Measurements from ENCODE around the gene IKBKG.
"Not testable (repeated sequence)": the region's sequence is repeated elsewhere in the genome, so short reads cannot be mapped to it uniquely, and the experiment has no call there.

IKBKG gene, protein sequence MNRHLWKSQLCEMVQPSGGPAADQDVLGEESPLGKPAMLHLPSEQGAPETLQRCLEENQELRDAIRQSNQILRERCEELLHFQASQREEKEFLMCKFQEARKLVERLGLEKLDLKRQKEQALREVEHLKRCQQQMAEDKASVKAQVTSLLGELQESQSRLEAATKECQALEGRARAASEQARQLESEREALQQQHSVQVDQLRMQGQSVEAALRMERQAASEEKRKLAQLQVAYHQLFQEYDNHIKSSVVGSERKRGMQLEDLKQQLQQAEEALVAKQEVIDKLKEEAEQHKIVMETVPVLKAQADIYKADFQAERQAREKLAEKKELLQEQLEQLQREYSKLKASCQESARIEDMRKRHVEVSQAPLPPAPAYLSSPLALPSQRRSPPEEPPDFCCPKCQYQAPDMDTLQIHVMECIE

DNA sequence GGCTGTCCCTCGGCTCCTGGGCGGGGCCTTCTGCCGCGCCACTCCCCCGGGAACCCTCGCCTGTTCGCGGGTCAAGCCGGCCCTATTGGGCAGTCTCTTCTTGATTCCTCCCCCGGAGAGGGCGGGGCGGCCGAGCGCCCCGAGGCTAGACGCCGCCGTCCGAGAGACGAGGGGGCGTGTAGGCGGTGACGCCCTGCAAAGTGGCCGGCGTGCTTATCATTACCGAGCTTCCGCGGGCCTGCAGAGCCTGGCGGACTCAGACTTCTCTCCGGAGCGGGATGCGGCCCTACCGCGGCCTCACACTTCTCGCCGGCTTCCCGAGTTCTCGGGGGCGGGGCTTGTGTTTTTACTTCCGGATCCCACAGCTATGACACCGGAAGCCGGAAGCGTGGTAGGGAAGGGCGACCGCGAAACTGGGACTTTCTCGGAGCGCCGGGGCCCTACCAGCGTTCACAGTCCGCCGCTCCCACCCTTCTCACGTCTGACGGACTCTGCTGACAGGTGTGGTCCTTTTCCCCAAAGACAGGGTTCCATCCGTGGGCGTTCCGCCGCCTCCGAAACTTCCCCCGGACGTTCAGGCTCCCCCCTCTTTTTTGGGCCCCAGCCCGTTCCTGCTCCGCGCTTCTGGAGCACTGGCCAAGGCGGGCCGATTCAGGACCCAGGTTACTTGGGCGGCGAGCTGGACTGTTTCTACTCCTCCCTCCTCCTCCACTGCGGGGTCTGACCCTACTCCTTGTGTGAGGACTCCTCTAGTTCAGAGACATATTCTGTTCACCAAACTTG, at the start of gene IKBKG:
Gene IKBKG, plus strand, starts transcription at position 376 of the 783 bp plus-strand sequence. CDS start 4,383 bp downstream, outside the sequence.
- DNase-seq (ENCODE audit: low read depth in 1 of 2, low spot score in 1 of 2): peak; percentile 76 to 78

DNA sequence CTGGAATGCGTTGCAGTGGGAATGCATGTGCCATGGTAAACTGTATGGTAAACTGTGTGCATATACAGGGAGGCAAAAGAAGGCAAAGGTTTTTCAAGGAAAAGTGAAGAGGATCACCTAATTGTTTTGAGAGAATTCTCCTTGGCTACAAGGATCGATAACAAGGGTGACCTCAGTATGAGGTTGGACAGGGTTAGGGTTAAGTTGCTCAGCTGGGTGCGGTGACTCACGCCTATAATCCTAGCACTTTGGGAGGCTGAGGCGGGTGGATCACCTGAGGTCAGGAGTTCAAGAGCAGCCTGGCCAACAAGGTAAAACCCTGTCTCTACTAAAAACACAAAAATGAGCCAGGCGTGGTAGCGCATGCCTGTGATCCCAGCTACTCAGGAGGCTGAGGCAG, 46.0 kb upstream of the IKBKG start:
- not testable (repeated sequence) for DNase-seq (ENCODE audit: low read depth in 1 of 2, low spot score in 1 of 2)

DNA sequence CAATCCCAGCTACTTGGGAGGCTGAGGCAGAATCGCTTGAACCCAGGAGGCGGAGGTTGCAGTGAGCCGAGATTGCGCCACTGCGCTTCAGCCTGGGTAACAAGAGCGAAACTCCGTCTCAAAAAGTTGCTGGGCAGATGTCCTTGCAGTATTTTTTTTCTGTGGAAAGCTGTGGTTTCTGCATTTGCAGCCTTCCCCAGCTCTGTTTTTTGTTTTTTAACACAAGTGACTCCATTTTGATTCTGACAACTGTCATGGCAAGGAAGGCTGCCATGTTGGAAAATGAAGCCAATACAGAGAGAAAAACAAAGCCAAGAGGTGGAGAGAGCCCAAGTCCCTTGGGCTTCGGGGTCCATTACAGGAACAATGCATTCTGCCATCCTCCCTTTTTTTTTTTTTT, 45.3 kb upstream of the IKBKG start:
- DNase-seq (ENCODE audit: low read depth in 1 of 2, low spot score in 1 of 2): no peak

DNA sequence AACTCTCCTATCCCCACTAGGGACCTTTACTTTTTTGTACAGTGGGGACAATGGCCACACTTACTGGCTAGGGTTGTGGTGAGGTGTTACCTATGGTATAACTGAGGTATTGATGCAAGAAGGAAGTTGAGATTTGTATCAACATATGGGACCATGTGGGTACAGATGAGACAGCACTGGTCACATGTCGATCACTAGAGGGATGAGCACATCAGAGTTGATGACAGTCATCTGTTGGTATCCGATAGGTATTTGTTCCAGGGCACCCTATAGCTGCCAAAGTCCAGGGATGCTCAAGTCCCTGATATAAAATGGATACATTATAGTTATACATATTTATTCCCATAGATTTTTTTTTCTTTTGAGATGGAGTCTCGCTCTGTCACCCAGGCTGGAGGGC, 44.4 kb upstream of the IKBKG start:
- DNase-seq (ENCODE audit: low read depth in 1 of 2, low spot score in 1 of 2): no peak

DNA sequence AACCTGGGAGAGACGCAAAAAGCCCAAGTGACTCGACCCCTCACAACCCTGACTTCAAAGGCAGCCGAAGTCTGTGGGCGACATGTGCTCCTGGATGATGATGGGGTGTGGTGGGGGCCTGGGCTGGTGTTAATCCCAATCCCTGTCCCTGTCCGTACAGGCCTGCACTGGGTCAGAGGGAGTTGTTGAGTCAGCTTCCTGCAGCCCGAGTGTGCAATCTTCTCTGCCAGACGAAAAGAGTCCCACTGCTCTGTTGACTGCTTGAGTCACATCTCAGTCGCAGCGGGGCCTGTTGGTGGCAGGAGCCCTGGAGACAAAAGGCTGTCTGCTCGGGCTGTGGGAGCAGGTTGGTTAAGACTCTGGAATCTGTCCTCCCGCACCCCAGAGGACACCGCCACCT, 41.7 kb upstream of the IKBKG start:
- DNase-seq (ENCODE audit: low read depth in 1 of 2, low spot score in 1 of 2): no peak

DNA sequence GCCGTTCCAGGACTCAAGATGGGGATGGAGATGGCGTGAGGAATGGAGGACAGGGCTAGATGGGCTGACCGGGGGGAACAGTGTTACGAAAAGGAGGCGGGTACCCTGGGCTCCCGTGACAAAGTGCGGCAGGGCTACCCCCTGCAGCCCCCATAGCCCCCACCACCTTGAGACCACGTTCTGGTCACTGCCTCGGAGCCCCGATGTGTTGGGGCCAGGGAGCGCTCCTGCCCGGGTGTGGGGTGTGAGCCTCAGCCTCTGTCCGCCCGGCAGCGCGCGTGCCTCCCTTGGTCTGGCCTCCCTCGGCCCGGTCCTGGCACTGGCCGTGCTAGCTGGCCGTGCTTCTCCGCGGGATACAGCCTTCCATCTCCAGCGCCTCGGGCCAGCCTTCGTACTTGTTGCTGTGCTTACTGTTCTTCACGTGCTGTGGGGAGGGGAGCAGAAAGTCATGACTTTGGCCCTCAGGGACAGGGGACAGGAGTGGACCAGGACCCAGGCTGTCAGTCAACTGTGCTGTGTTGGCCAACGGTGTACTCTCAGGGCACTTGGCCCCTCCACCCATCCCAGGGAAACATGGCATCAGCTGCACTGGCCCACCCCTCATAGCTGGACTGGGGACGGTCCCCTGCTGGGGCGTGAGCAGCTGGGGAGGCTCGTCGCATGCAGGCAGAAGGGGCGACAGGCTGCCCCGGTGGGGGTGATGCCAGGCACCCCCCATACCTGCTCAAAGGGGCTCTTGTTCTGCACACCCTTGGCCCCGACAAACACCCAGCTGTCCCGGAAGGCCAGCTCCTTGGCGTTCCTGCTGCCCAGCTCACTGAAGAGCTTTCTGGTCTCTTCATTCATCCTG, 40.7 kb upstream of the IKBKG start:
- DNase-seq (ENCODE audit: low read depth in 1 of 2, low spot score in 1 of 2): no peak

DNA sequence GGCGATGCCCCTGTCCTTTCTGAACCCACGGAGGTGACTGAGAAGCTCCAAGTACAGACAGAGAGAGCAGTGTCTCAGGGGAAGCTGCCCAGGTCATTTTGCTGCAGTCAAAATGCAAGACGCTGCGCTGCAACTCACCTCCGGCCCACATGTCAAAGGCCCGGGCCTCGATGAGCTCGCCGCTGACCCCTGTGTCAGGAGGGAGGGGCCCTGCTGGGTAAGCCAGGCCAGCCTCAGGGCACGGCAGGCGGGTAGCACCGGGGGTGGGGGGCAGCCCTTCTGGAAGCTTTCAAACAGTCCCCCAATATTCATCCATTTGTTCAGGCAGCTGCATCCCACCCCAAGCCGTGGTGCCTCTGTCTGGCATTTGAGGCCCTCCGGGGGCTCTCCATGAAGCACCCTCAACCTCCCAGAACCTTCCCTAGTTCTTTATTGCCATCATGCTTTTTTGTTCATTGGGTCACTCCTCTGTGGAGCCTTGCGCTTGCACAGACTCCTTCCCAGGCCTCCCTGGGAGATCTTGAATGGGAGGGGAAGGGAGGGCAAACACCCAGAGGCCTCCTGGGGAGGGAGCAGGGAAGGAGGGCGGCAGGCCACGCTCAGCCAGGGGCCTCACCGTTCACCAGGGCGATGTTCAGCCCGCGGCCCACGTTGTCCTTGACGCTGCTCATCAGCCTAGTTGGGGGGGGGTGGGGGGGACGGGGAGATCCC, 39.6 kb upstream of the IKBKG start:
- DNase-seq (ENCODE audit: low read depth in 1 of 2, low spot score in 1 of 2): no peak

DNA sequence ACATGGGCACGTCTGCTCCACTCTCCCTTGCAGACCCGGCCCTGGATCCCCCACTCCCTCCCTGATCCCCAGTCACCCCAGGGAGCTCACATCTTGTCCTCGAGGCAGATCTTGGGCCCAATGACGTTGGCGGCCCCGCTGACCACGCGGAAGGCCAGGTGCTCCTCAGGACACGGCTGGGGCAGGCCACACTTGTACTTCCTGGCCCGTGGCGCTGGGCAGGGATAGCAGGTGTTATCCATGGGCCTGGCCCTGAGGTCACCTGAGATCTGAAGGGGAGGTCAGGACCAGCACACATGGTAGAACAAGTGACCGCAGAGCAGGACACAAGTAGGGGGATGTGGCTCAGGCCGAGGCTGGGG, 39.1 kb upstream of the IKBKG start:
- no peak for DNase-seq (ENCODE audit: low read depth in 1 of 2, low spot score in 1 of 2)

DNA sequence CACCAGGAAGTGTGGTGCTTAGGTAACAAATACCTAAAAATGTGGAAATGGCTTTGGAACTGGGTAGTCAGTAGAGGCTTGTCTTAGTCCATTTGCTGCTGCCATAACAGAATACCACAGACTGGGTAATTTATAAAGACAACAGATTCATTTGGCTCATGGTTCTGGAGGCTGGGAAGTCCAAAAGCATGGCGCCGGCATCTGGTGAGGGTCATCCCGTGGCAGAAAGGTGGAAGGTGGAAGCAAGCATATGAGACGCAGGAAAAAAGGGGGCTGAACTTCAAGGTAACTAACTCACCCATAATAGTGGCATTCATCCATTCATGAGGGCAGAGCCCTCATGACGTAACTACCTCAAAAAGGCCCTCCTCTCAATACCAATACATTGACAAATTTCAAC, 38.0 kb upstream of the IKBKG start:
- no peak for DNase-seq (ENCODE audit: low read depth in 1 of 2, low spot score in 1 of 2)

DNA sequence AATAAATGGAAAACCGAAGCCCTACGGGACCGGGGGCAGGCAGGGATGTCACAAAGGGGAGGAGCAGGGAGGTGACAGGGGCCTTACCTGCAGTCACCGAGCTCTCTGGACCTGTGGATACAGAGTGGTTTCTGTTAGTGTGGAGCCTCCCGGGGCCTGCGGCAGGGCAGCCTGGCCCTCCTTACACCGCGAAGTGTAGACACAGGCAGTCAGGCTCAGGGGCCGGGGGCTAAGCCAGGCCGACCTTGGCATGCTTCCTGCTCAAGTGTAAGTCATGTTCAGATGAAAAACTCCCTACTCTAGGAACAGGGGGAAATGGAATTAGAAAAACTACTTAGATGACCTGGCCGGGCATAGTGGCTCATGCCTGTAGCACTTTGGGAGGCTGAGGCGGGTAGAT, 35.7 kb upstream of the IKBKG start:
- no peak for DNase-seq (ENCODE audit: low read depth in 1 of 2, low spot score in 1 of 2)

DNA sequence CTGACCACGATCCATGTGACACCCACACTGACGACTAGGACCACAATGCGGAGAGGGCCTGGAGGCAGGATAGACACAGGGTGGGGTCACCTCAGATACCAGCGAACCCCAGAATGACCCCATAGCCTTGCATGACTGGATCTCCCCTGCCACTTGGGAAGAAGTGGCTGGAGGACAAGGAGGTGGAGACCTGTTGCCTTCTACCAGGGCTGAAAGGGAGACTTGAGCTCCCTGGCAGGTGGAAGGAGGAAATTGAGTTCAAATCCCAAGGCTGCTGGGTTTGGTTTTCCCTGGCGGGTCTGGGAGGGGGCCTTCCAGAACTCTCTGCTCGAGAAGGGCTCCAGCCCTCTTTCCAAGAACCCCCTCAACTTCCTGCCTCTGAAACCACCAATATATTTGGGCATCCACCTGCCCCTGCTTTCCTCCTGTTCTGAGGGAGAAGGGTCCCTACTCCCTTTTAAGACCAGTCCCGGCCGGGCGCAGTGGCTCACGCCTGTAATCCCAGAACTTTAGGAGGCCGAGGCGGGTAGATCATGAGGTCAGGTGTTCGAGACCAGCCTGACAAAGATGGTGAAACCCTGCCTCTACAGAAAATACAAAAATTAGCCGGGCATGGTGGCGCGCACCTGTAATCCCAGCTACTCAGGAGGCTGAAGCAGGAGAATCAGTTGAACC, 34.4 kb upstream of the IKBKG start:
- DNase-seq (ENCODE audit: low read depth in 1 of 2, low spot score in 1 of 2): no peak

DNA sequence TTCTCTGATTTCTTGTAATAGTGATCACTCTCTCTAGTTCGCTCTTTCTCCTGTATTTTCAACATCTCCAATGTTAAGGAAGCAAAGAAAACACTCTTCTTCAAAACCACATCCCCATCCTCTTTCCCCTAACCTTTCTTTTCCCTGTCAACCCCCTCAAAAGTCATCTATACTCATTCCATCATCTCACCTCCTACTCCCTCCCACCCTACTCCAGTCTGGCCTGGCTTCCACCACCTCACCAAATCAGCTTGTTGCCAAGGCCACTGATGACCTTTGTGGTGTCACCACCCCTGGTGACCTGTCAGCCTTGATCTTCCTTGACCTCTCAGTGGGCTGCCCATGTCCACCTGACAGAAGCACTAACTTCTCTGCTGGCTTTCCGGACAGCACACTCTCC, 33.7 kb upstream of the IKBKG start:
- DNase-seq (ENCODE audit: low read depth in 1 of 2, low spot score in 1 of 2): no peak

DNA sequence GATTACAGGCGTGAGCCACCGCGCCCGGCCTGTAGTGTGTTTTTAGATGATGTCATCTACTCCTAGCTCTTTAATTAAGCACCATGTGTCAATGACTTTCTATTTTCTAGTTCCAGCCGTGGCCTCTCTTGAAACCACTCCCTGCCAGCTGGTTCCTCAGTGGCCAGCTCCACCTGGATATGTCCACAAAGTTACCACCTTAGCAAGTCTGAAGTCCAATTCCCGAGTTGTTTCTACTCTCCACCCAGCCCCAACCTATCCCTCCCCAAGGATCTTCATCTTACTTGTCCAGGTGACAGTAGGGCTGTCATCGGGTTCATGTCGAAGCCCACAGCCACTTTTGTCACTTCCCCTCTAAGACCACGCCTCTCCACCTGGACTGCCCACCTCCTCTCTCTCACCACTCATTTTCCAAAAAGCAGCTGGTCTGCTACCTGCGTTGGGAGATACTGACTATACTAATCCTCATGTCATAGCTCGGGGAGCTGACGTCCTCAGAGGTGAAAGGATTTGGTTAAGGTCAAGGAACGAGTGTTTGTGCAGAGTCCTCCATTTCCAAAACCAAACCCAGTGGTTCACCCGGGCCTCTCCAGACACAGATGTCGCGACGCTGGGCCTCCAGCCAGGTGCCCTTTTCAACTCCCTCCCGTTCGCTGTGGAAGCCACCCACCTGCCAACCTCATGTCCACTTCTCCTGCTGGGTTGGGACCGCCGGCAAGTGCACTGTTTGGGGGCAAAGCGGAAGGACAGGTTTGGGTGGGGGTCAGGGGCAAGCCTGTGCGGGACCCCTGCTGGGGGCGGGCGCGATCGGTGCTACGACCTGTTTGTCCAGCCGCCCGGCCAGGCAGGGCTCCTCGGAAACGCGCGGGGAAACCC, 32.1 kb upstream of the IKBKG start:
- DNase-seq (ENCODE audit: low read depth in 1 of 2, low spot score in 1 of 2): no peak

DNA sequence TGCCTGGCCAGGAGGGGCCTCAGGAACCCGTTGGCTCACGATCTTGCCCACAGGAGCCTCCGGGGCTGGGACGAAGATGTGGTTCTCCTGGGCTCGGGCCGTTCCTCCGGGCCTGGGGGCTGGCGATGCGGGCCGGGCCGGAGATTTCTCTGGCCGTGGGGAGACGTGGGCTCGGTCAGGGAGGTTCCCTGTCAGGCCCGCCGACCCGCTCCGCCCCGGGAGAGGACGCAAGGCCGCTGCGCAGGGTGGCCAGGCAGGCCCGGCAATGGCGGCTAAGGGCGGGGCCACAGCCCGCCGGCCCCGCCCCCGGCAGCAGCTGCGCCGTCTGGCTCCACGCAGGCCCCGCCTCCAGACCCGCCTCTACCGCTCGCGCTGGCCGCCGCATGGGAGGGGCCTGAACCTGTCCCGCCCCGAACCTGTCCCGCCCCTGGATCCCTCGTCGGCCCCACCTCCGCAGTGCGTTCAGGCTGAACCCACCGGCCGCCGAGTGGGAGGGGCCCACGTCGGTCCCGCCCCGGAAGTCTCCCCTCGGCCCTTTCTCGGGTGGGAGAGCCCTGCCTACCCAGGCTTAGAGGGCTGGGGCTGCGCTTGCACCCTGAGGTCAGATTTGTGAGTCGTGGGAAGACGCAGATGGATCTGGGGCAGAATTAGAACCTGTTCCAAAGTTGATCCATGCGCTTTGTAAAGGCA, 31.3 kb upstream of the IKBKG start, which contains the start of gene FAM3A:
Gene FAM3A, minus strand, starts transcription at position 267 of the 690 bp plus-strand sequence. CDS start 460 bp downstream, outside the sequence.
- peak; percentile 87 to 90 for DNase-seq (ENCODE audit: low read depth in 1 of 2, low spot score in 1 of 2)

DNA sequence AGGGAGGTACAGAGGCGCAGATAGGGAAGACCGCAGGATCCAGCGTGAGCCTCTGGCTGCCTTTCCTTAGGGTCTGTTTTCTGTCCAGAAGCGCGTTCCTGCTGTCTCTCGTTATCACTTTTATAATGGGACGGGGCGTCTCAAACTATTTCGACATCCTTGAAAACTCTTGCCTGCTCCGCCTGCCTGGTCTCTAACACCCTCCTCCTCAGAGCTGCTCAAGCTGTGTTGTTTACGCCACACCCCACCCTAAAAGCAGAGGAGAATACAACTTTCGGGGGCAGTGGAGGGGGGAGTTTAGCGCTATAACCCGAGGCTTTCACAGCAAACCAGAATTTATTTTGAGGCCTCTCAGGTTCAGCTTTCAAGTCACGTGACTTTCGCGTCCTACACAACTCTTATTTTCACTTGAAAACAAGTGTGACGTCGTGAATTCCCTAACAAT, 30.7 kb upstream of the IKBKG start:
- no peak for DNase-seq (ENCODE audit: low read depth in 1 of 2, low spot score in 1 of 2)

DNA sequence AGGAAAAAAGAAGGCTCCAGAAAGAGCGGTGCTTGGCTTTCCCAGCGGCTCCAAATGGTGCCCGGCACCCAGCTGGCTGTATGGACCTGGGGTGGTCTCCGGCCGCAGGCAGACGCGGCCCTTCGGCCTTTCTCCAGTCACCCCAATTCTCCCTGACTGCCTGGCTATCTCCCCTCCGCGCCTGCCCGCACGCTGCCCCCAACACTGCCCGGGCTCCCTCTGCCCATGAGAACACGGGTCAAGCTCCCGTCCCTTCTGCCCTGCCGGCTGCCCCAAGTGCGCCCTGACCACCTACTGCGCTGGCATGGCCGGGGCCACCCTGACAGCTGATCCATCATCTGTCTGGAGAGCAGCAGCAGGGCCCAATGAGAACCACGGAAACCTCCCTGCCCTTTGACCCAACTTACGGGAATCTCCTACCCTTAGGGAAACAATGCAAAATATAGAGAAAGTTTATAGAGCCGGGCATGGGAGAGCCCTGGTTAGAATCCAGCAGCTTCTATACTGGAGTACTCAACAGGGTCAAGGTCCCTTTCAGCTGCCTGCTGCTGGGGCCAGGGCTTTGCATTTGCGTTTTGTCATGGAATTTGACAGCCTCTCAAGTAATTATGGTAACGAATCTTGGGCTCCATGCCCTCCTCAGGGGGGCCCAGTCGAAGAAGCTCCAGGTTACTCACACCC, 30.2 kb upstream of the IKBKG start:
- no peak for DNase-seq (ENCODE audit: low read depth in 1 of 2, low spot score in 1 of 2)

DNA sequence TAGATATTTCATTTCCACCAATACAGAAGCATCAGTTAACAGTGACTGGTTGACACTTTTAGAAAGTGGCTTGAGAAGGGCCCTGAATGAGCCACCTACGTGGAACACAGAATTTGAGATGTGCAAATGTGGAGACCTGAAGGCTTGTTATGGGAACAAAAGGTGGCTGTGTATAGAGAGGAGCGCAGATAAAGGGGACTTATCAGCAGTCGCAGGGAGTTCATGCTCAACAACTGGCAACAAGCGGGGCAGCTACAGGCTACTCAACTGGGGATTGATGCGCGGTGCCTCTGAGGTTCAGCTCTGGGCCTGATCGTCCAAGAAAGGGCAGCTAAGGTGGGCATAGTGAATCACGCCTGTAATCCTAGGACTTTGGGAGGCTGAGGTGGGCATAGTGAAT, 28.0 kb upstream of the IKBKG start:
- DNase-seq (ENCODE audit: low read depth in 1 of 2, low spot score in 1 of 2): no peak
